ENCODE data around the gene JUP.
A peak's percentile ranks its signal among the peaks of the same experiment; 100 is the strongest.

JUP gene

DNA sequence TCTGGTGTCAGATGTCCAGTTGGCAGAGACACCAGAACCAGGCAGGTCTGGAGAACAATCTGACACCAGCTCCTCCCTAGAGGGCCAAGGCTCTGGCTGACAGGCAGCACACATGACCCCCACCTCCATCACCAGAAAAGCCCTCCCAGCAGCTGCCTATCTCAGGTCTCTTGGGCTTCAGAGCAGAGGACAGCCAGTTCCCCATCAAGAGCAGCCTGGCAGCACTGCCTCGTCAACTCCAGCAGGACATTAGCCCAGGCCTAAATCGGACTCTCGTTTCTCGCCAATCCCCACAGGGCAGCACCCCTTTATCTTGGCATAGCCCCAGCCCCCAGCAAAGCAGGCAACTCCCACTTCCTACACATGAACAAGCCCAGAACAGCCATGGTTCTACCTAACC lies 4.4 kb downstream of the JUP start:
- no peak for DNase-seq

DNA sequence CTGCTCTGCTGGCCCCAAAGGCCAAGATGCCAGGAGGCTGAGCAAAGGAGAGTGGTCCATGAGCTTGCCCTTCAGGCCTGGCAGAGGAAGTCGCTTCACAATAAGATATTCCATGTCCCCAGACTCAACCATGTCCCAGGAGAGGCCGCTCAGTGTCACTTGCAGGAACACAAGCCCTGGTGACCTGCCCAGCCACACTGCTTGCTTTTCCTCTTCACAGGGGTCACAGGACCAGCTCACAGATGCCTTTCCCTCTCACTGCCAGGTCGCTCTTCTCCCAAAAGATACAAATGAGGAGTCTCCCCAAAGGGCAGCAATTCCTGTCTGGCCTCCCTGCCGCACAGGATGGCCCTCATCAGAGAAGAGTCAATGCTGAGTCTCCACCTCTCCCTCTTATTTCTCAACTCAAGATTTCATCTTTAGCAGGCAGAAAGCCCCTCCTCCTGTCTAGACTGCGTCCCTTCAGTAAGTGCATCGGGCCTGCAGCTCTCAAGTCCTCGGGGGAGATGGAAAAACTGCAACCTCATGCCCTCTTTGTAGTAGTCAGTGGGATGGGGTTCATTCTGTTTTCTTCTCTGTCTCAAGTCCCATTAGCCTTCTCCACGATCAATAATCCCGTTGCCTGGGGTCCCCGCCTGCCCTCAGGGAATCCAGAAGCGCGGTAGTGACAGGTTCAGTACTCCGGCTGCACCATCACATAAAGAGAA lies 5.0 kb downstream of the JUP start:
- DNase-seq = no peak

DNA sequence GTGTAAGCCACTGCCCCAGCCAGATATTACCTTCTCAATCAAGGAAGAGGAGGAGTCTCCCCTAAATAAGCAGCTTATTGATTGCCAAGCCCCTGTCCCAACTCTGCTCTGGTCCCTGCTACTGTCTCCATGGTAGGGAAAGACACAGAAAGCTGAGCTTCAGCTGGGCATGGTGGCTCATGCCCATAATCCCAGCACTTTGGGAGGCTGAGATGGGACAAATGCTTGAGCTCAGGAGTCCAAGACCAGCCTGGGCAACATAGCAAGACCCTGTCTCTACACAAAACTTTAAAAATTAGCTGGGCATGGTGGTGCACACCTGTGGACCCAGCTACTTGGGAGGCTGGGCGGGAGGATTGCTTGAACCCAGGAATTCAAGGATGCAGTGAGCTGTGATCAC lies 6.6 kb downstream of the JUP start:
- DNase-seq = no peak

DNA sequence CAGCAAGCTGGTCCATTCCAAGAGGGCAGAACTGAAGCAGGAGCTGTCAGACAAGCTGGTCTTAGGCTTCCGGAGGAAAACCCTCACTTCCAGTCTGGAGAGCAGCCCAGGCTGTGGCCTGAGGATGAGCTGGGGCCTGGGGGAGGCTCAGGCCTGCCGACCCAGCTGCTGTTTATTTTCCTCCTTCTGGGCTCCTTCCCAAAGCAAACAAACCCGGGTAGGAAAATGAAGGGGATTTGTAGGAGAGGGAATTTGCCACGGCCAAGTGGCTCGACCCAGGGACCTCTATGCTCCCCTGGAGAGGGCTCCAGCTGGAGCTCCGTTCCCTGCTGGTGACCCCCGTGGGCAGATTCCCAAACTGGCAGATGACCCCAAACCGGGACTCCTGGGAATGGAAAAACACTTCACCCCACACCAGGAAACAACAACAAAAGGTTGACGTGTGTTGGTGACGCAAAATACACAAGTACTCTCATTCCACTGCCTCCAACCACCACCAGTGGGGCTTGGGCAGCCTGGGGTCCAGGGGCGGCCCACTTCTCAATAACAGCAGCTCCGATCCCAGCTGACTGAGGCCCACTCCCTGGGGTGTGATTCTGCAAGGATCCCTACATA lies 8.8 kb downstream of the JUP start:
- DNase-seq = peak in 38 of 56 donors; percentile 10 to 76 (median 47)

DNA sequence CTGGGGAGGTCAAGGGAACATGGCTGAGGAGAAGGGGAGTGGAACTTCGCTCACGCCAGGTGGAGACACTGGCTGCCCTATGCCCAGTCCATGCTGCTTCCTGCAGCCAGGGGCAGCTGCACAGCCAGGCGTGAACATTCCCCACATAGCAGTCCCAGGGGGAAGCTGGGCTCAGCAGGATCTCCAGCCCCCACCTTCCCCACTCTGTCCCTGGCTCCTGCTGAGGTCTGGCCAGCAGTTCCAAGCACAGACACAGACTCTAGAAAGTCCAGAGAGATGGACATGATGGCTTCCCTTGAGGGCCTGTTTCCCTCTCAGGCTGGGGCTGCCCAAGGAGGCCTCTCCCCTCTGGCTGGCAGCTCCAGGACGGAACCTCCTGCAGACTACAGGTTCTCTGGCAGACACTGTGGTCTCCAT lies 9.3 kb downstream of the JUP start:
- peak in 16 of 56 donors; percentile 13 to 60 (median 44) for DNase-seq

DNA sequence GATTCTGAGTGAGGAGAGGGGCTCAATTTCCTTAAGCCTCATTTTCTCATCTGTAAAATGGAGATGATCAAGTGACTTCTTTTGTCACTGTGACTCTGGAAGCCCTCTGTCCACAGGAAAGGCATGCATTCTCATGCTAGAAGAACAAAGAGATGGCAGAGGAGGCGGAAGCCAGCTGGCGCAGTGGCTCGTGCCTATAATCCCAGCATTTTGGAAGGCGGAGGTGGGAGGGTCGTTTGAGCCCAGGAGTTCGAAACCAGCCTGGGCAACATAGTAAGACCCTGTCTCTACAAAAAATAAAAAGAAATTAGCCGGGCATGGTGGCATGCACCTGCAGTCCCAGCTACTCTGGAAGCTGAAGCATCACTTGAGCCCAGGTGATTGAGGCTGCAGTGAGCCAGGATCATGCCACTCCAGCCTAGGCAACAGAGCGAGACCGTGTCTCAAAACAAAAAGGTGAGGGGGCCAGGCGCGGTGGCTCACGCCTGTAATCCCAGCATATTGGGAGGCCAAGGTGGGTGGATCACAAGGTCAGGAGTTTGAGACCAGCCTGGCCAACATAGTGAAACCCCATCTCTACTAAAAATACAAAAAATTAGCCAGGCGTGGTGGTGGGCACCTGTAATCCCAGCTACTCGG lies 10.1 kb downstream of the JUP start:
- DNase-seq = peak in 14 of 56 donors; percentile 8 to 49 (median 18)

DNA sequence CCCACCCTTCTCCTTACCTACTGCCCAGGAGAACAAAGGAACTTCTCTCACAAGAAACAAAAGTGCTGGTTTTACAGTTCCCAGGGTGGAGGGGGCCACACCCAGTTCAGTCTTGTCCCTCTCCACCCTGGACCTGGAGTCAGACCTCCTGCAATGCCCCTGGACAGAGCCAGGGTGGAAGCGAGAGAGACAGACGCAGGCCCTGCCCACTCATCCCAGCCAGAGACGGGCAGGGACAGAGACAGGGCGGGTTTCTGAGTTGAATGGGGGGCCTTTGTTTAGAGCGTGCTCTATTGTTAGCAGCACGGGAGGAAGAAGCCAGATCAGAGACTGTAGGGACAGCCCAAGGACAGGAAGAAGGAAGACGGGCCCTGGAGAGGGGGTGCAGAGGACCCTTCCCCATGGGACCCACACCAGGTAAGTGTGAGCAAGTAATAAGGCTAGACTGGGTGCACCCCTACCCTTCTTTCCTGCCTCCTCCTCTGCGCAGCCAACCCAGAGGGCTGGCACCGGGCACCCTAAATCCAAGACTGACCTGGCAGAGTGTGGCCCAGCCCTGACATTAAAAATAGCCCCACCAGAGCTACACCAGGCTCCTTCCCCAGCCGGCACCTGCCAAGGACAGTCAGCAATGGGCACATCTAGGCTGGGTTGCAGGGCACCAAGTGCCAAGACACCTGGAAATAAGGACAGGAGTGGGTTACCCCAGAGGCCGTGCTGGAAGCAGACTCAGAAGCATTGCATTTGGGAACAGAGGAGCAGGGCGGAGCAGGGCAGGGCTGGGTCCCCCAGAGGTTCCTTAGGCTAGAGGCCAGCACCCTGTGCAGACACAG lies 10.9 kb downstream of the JUP start:
- DNase-seq = peak in 49 of 56 donors; percentile 3 to 83 (median 60)

DNA sequence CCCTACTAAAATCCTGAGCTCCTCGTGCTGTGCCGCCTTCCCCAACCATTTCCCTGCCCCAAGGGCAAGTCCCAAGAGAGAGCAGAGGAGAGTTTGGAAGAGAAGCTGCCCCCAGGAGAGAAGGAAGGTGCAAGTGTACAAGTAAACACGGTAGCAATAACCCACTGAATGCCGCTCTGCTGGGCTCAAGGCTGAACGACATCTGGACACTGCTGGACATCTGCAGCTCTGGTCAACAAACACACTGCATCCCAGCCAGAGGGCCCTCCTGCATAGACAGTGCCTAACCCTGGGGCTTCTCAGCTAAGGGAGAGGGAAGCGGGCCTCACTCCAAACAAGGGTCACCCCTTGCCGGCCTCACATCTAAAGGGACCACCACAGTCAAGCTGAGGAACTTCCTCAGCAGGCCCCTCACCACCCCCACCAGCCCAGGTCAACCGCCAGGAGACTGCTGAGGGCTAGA lies 12.7 kb downstream of the JUP start:
- peak in 9 of 56 donors; percentile 9 to 33 (median 20) for DNase-seq

DNA sequence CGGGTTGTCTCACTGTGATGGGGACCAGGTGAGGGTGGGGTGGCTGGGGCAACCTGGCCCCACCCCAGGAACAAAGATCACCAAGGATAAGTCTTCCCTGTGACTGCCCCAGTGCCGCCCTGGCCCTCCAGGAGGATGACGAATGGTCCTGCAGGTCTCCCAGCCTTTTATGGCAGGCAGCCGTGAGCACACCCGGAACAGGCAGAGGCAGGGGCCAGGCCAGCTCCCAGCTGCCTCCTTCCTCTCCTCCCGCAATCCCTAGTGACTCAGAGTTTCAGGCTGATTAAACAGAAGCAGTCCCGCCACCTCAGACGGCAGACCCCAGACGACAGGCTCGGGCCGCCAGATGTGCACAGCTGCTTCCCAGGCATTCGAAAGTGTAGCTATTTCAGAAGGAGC lies 13.3 kb downstream of the JUP start:
- no peak for DNase-seq

DNA sequence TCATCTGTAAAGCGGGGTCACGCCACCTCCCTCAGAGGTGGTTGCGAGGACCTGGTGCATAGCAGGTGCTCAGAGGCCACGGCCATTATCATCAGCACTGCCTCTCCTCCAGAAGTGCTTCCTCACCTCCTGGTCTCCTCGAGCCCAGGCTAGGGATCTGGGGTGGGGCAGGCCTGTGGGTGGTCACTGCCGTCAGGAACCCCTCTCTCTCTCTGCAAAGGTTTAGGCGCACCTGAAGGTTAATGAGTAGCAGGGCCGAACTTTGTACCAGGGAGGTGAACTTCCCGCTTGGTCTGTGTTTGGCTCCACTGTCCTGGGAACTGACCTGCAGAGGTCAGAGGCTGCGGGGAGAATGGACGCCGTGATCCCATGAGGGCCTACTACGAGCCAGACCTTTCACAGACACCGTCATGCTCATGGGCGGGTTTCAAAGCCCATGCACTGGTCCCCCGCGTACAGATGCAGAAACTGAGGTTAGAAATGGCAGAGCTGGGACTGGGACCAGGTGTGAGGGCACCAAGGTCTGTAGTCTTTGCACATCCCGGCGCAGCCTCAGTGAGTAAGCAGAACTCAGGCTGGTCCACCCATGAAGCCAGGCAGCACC lies 13.8 kb downstream of the JUP start:
- no peak for DNase-seq

DNA sequence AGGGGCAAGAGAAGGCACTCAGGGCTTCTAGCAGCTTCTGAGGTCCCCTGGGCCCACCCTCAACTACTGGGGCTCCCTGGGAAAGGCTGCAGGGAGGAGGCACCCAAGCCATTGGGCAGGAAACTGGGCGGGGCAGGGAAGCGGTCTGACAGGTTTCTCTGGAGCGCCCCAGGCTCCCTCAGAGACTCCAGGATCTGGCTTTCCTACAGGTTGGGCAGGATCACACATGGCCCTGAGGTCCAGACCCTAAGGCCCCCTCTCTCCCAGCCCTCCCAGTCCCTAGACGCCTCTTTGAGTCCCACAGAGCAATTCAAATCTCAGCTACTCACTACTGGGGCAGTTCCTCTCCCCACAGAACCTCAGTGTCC lies 14.3 kb downstream of the JUP start:
- DNase-seq = no peak

DNA sequence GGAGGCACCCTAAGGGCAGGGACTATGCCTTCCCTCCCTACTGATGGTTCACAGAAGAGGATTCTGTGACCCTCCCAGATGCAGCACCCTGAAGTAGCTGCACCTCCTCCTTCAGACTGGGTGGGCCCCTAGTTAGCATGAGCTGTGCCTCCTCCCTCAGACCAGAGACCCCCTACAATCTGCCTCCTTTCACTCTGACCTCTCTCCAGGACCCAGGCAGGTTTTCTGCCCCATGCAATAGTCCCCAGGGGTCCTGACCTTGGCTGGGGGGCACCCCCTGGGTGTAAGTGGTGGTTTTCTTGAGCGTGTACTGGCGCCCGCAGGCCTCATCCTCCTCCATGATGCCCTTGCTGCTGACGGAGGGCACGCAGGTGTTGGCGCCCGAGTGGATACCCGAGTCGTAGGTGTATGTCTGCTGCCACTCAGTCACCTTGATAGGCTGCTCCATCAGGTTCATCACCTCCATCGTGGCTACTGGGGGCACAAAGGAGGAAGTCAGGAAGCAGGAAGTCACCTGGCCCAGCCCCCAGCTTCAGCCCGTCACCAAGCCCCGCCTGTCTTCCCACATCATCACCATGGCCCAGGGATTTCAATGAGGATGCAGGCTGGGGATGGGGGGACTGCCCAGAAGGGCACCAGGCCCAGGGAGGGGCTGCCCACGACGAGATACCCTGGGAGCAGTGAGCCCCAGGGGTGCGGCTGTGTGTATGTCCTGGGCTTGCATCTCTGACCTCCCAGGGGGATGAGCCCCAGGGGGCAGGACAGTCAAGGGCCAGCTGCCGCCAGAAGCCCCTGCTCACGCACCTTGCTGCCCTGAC lies 14.9 kb downstream of the JUP start:
- DNase-seq = no peak

DNA sequence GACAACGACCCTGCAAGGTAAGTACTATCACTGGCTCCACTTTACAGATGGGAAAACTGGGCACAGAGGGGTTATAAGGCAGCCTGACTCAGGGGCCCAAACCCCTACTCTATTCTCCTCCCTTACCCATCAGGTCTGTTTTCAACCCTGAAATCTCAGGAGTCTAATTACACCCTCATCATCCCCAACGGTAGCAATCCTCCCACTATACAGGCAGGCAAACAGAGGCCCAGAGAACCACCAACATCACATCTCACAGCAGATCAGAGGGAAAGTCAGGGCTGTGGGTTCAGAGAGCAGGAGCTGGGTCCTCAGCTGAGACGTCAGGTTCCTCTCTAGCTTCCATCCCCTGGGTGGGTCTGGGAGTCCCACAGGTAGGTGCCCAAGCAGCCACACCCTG lies 16.5 kb downstream of the JUP start:
- no peak for DNase-seq

DNA sequence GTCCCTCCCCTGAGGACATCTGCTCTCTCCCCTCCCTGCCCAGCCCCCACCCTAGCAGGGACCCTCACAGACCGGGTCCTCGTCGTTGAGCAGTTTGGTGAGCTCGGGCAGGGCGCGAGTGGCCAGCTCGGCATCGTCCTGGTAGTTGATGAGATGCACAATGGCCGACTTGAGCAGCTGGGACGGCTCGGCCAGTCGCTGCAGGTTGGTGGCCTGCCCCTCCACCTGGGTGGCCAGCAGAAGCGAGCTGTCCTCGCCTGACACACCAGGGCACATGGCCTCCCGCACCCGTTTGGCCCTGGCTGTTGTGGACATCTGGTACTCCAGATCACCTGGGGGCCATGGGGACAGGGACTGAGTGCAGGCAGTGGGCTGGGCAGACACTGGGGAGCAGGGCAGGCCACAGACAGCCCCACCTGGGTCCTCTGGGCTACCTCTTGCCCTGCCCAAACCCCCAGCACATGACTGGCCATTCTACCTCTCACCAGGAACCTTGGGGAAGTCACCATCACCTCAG lies 17.1 kb downstream of the JUP start:
- no peak for DNase-seq

DNA sequence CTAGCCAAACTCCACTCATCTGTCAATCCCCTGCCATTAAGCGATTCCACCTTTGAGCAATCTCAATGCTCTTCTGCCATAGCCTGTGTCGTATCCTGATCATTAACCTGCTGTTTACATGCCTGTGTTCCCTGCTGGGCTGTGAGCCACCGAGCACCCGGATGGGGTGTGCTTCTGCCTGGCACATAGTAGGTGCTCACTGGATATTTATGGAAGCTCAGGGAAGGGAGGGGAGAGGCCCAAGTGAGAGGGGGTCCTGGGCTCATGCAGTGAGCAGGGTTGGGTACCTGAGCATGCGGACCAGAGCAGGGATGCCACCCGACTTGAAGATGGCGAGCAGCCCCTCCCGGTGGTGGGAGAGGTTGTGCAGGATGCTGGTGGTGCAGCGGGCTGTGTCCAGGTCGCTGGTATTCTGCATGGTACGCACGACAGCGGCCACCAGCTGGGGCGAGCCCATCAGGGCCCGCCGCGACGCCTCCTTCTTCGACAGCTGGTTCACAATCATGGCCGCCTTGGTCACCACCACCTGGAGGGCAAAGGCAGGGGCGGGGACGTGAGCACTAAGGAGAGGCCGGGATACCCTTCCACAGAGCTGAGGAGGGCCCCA lies 17.7 kb downstream of the JUP start:
- DNase-seq = no peak

DNA sequence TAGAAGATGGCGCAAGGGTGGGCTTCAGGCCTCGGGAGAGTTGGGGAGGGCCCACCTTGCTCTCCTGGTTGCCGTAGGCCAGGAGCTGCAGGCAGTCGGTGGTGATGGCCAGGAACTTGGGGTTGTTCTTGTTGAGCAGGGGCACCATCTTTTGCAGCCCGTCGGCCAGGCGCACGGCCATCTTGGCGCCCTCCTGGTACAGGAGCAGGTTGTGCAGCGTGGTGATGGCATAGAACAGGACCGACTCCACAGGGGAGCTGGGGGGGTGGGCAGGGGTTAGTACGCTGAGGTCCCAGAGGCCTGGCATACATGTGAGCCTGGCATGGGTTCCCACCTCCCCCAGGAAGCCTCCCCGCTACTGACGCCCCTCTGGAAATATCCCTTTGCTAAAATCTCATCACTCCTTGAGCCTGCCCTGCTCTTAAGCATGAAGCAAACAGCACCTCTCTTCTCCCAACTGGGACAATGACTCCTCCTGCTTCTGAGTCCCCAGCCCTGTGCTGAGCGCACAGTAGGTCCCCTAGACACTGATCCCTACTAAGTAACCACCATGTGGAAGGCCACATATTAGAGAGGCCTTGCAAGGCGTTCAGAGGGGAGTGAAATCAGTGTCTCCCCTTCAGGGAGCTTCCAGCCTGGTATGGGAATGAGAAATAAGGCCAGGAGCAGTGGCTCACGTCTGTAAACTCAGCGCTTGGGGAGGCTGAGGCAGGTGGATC lies 19.0 kb downstream of the JUP start:
- DNase-seq = no peak

DNA sequence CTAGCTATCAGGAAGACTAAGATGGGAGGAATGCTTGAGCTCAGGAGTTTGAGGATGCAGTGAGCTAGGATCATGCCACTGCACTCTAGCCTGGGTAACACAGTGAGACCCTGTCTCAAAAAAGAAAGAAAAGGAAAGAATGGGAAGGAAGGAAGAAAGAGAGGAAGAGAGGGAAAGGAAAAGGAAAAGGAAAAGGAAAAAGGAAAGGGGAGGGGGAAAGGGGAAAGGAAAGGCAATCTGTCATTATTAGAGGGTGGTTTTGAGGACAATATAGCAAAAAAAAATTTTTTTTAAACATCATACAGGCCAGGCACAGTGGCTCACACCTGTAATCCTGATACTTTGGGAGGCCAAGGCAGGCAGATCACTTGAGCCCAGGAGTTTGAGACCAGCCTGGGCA lies 20.4 kb downstream of the JUP start:
- DNase-seq = no peak

DNA sequence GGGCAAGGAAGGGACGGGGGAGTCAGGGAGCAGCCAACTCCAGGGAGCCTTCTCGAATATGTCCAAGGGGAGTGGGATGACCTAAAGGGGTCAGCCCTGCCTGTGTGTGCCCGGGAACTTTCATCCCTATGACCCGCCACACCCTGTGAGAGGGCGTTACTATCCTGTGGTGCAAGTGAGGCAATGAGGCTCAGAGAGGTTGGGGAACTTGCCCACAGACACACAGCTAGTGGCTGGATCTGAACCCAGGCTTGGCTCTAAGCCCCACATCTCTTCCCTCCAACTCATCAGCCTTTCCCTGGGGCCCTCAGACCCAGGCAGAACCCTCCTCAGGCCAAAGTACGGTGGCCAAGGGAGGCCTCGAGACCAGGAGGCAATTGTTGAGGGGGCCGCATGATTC lies 23.2 kb downstream of the JUP start:
- no peak for DNase-seq

DNA sequence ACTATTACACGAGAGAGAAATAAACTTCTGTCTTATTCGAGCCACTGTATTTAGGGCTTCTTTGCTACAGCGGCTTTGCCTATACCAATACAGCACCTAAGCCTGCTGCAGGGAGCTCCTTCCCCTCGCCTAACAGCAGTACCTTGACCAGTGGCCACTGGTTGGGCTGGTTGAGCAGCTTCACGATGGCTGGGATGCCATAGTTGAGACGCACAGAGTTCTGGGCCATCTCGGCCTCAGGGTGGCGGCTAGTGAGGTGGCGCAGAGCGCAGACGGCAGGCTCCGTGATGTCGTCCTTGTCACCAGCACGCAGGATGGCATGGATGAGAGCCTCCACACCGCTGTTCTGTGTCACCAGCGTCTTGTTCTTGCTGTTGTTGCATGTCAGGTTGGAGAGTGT lies 23.7 kb downstream of the JUP start:
- no peak for DNase-seq
